ENCODE results near the gene NPC1. TPM values are rescaled to one million over a fixed set of nuclear protein-coding genes. Genes with fewer than 3 reads are reported as not detected.
A peak's percentile ranks its signal among the peaks of the same experiment; 100 is the strongest.

The NPC1 gene
- total and polyA plus RNA-seq, 2 of the 8 experiments (the other 6 are each of a cell fraction or from before 2014, with no cell fraction given), result 34.1 to 39.5 TPM

DNA sequence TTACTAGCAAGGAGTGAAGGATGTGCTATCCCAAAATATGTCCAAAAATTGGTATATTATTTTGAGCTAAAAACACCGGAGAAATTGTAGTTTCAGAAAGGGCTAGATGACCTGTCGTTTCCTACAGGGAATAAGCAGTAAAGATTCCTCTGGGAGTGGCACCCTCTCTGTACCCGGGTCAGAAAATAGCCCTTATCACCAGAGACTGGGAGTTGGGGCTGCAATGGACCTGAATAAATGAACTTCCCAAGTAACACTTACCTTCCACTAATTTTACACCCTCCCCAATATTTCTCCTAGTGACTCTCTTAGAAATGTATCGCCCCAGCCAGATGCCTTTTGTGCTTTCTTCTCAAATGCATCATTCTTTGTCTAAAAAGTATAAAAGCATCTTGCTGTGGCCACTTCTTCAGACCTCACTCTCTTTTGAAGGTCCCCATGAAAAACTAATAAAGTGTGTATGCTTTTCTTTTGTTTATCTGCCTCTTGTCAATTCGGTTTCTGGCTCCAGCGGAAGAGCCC is 83.7 kb downstream of the NPC1 start:
- Histone ChIP-seq H3K27ac (ENCODE audit: low read depth, low read length) (no peak overlapping the region), H2BK15ac (ENCODE audit: low read length) (no peak overlapping the region), H2AK5ac (ENCODE audit: low read depth, low read length) (no peak overlapping the region), H4K20me1 (replicated peaks in 1 of 2; ENCODE audit: control insufficient read depth in 1 of 2, insufficient read depth in 2 of 2, low read length in 2 of 2) (peaks cover 5% of the 10 kb centered on the region in 2 experiments), H2BK120ac (replicated peaks; ENCODE audit: low read depth, low read length) (no peak overlapping the region), H3K14ac (ENCODE audit: insufficient read length) (no peak overlapping the region), H3K23ac (ENCODE audit: insufficient read length) (no peak overlapping the region), H3K18ac (ENCODE audit: extremely low read depth, low read length) (peak overlapping the region; percentile 32; the same call in 1 of the 2 replicates), H3K9ac (replicated peaks in 1 of 4; ENCODE audit: extremely low read depth in 1 of 4, low read depth in 3 of 4, low read length in 3 of 4) (peak overlapping the region in 2 of 4 experiments; percentile 70; a peak in 4 of 7 replicates), H3K79me1 (ENCODE audit: low read depth, low read length) (no peaks in the 10 kb centered on the region; the same call in 1 of the 2 replicates), H4K8ac (ENCODE audit: extremely low read depth, insufficient read depth, low read length) (no peak overlapping the region), H3K79me2 (ENCODE audit: control insufficient read depth in 1 of 2, insufficient read depth in 2 of 2, low read length in 2 of 2) (peaks cover 0 to 5% of the 10 kb centered on the region in 2 experiments; a peak in 1 of 4 replicates), H2AFZ (ENCODE audit: low read length) (no peak overlapping the region), H3K36me3 (ENCODE audit: control insufficient read depth in 2 of 4, insufficient read depth in 4 of 4, low read length in 3 of 4) (peaks cover 0 to 4% (median 0%) of the 10 kb centered on the region in 4 experiments; a peak in 2 of 8 replicates), H4K91ac (replicated peaks; ENCODE audit: insufficient read length, low read length) (no peak overlapping the region), H2BK12ac (ENCODE audit: low read depth, low read length) (no peak overlapping the region), H3K4me1 (replicated peaks in 1 of 4; ENCODE audit: control insufficient read depth in 3 of 4, insufficient read depth in 4 of 4, low read length in 3 of 4) (peaks cover 2 to 6% (median 4%) of the 10 kb centered on the region in 4 experiments; a peak in 5 of 7 replicates), H3K4me3 (ENCODE audit: extremely low read depth in 1 of 4, insufficient read depth in 2 of 4, low read depth in 3 of 4, low read length in 4 of 4) (peak overlapping the region; percentile 72 to 99 (median 82)), H4K5ac (ENCODE audit: insufficient read length, low read depth, low read length) (no peak overlapping the region), H3K4me2 (ENCODE audit: insufficient read depth in 1 of 2, low read depth in 2 of 2, low read length in 2 of 2) (peak overlapping the region; percentile 78 to 91), H2BK5ac (ENCODE audit: low read depth, low read length) (no peak overlapping the region), H3K4ac (replicated peaks; ENCODE audit: insufficient read length, low read depth, low read length) (no peak overlapping the region), H3K56ac (replicated peaks; ENCODE audit: insufficient read length, low read depth, low read length) (peak overlapping the region; percentile 10), H3K9me3 (ENCODE audit: insufficient read depth in 2 of 2, low read depth in 1 of 2, low read length in 1 of 2) (no peaks in the 10 kb centered on the region), H3K23me2 (ENCODE audit: low read depth, low read length) (peaks cover 7% of the 10 kb centered on the region; the same call in 1 of the 2 replicates), H2BK20ac (ENCODE audit: low read length) (0 out of 2 replicates have a peak overlapping the region, but pooled peaks have one; percentile 80), H3K27me3 (replicated peaks in 1 of 4; ENCODE audit: control insufficient read depth in 3 of 4, extremely low read depth in 1 of 4, insufficient read depth in 3 of 4, low read length in 3 of 4) (peaks cover 0 to 13% (median 5%) of the 10 kb centered on the region in 4 experiments; a peak in 5 of 7 replicates)
- FAIRE-seq, result no peak
- ChIA-PET CTCF (ENCODE audit: partially characterized antibody) (no interaction called here), POLR2A (ENCODE audit: partially characterized antibody) (interaction anchor here (1.0 kb wide), 1 partner anchor 16 kb away, joined by 3 read pairs; no protein-coding TSS in a partner anchor)
- no peak for DNase-seq (ENCODE audit: low read depth in 1 of 2, low spot score in 2 of 2)
- 41% methylated on average over 6 of the region's 6 CpGs; no CpG with 5 or more reads in 1 of the 2 experiments for WGBS, 2 experiments (ENCODE audit: extremely low coverage in 1 of 2, insufficient coverage in 1 of 2, insufficient read length in 1 of 2, insufficient replicate concordance in 2 of 2, low coverage in 1 of 2, low lambda C conversion rate in 2 of 2, missing lambda C conversion rate in 1 of 2)
- TF ChIP-seq YY1 (IDR thresholded peaks at IDR 0.05; ENCODE audit: low read depth, low read length), result 0 out of 2 replicates have a peak, but pooled peaks have one; percentile 6
- no peak for TF ChIP-seq ZNF274 (IDR thresholded peaks at IDR 0.05; ENCODE audit: borderline replicate concordance, extremely low read depth, low read length)

All from H1 (cell line).